H1 (cell line): ENCODE measurements around the gene MORN4. TPM values are rescaled to one million over a fixed set of nuclear protein-coding genes. Genes with fewer than 3 reads are reported as not detected.

Source experiments
- CTCF ChIA-PET: fragments of 300-600 bp; sonication (Branson Sonifier 250); formaldehyde crosslinking; loops from one replicate; lab custom pipeline; 2021; ENCODE audit not compliant: partially characterized antibody; lab: Charles Lee
- POLR2A ChIA-PET: fragments of 300-600 bp; sonication (Branson Sonifier 250); formaldehyde crosslinking; loops from one replicate; lab custom pipeline; 2021; ENCODE audit warnings: inconsistent platforms; ENCODE audit not compliant: partially characterized antibody; lab: Charles Lee
- DNase-seq, 2 experiments: peaks; one replicate each; pipeline versions ENCODE4 v3.0.0 to v3.0.0-alpha.2; 2010 to 2022; ENCODE audit warnings: low spot score in 2 of 2, low read depth in 1 of 2, mixed read lengths in 1 of 2
- FAIRE-seq: peaks from 2 replicates; lab custom pipeline; 2011; peaks lifted over from hg19 to GRCh38; lab: Jason Lieb, UNC
- H2AFZ ChIP-seq: 2 replicates; pipeline ENCODE4 v1.8.1; 2012; ENCODE audit warnings: low read length, inconsistent platforms
- H2AK5ac ChIP-seq: 2 replicates; pipeline ENCODE4 v1.6.1; 2013; ENCODE audit warnings: low read depth, low read length
- H2BK120ac ChIP-seq: replicated peaks from 2 replicates; pipeline ENCODE3; 2013; ENCODE audit warnings: low read depth, low read length, inconsistent platforms
- H2BK12ac ChIP-seq: 2 replicates; pipeline ENCODE4 v1.6.1; 2013; ENCODE audit warnings: low read depth, low read length
- H2BK15ac ChIP-seq: 2 replicates; pipeline ENCODE4 v1.6.1; 2013; ENCODE audit warnings: low read length
- H2BK20ac ChIP-seq: 2 replicates; pipeline ENCODE4 v1.6.1; 2013; ENCODE audit warnings: low read length
- H2BK5ac ChIP-seq: 2 replicates; pipeline ENCODE4 v1.6.1; 2013; ENCODE audit warnings: low read depth, low read length
- H3K14ac ChIP-seq: 2 replicates; pipeline ENCODE4 v1.6.1; 2013; ENCODE audit warnings: inconsistent platforms; ENCODE audit not compliant: insufficient read length
- H3K18ac ChIP-seq: 2 replicates; pipeline ENCODE4 v1.6.1; 2013; ENCODE audit warnings: low read length; ENCODE audit errors: extremely low read depth
- H3K23ac ChIP-seq: 2 replicates; pipeline ENCODE4 v1.6.1; 2013; ENCODE audit warnings: inconsistent platforms; ENCODE audit not compliant: insufficient read length
- H3K23me2 ChIP-seq: 2 replicates; pipeline ENCODE4 v1.6.1; 2013; ENCODE audit warnings: low read depth, low read length
- H3K27ac ChIP-seq: 2 replicates; pipeline ENCODE4 v1.6.1; 2011; ENCODE audit warnings: low read depth, low read length, inconsistent platforms
- H3K27me3 ChIP-seq, 4 experiments: replicated peaks in 1 of 4; 1 replicate in 1 of 4; 2 replicates in 3 of 4; pipeline versions ENCODE4 v1.6.1 to v1.8.1; 2011 to 2013; ENCODE audit warnings: low read length in 3 of 4, mild to moderate bottlenecking in 3 of 4, inconsistent platforms in 2 of 4, mixed read lengths in 2 of 4, moderate library complexity in 1 of 4; ENCODE audit not compliant: control insufficient read depth in 3 of 4, insufficient read depth in 3 of 4; ENCODE audit errors: extremely low read depth in 1 of 4
- H3K36me3 ChIP-seq, 4 experiments: 2 replicates each; pipeline versions ENCODE4 v1.6.1 to v1.8.1; 2011 to 2013; ENCODE audit warnings: mild to moderate bottlenecking in 4 of 4, low read length in 3 of 4, moderate library complexity in 2 of 4, control low read depth in 1 of 4, inconsistent platforms in 1 of 4; ENCODE audit not compliant: insufficient read depth in 4 of 4, control insufficient read depth in 2 of 4
- H3K4ac ChIP-seq: replicated peaks from 2 replicates; pipeline ENCODE3; 2013; ENCODE audit warnings: low read length, low read depth, mixed read lengths, inconsistent platforms; ENCODE audit not compliant: insufficient read length
- H3K4me1 ChIP-seq, 4 experiments: replicated peaks in 1 of 4; 1 replicate in 1 of 4; 2 replicates in 3 of 4; pipeline versions ENCODE4 v1.6.1 to v1.8.1; 2011 to 2013; ENCODE audit warnings: low read length in 3 of 4, inconsistent platforms in 2 of 4, mixed read lengths in 1 of 4; ENCODE audit not compliant: insufficient read depth in 4 of 4, control insufficient read depth in 3 of 4
- H3K4me2 ChIP-seq, 2 experiments: 2 replicates each; pipeline versions ENCODE4 v1.6.1 to v1.8.1; 2011 to 2013; ENCODE audit warnings: low read depth in 2 of 2, low read length in 2 of 2, control low read depth in 1 of 2, inconsistent platforms in 1 of 2, mild to moderate bottlenecking in 1 of 2; ENCODE audit not compliant: insufficient read depth in 1 of 2
- H3K4me3 ChIP-seq, 4 experiments: fragments of 200-600, 300-600 bp in 1 of 4; sonication (generic), shearing (Covaris generic), sonication (Bioruptor Twin) in 1 of 4; 2 replicates each; pipeline versions ENCODE4 v1.5.1 to v1.8.1; 2011 to 2016; ENCODE audit warnings: low read length in 4 of 4, low read depth in 3 of 4, control low read depth in 2 of 4, inconsistent platforms in 2 of 4, mild to moderate bottlenecking in 2 of 4, mixed read lengths in 1 of 4, moderate library complexity in 1 of 4; ENCODE audit not compliant: insufficient read depth in 2 of 4; ENCODE audit errors: extremely low read depth in 1 of 4
- H3K56ac ChIP-seq: replicated peaks from 2 replicates; pipeline ENCODE3; 2013; ENCODE audit warnings: low read depth, mild to moderate bottlenecking, mixed read lengths, low read length, inconsistent platforms; ENCODE audit not compliant: insufficient read length
- H3K79me1 ChIP-seq: 2 replicates; pipeline ENCODE4 v1.6.1; 2013; ENCODE audit warnings: low read depth, low read length, control low read depth
- H3K79me2 ChIP-seq, 2 experiments: 2 replicates each; pipeline versions ENCODE4 v1.6.1 to v1.8.1; 2012 to 2013; ENCODE audit warnings: low read length in 2 of 2, mild to moderate bottlenecking in 2 of 2, inconsistent platforms in 1 of 2; ENCODE audit not compliant: insufficient read depth in 2 of 2, control insufficient read depth in 1 of 2
- H3K9ac ChIP-seq, 4 experiments: replicated peaks in 1 of 4; 1 replicate in 1 of 4; 2 replicates in 3 of 4; pipeline versions ENCODE4 v1.6.1 to v1.8.1; 2011 to 2013; ENCODE audit warnings: low read depth in 3 of 4, low read length in 3 of 4, control low read depth in 2 of 4, mild to moderate bottlenecking in 2 of 4, moderate library complexity in 2 of 4, inconsistent platforms in 1 of 4; ENCODE audit errors: extremely low read depth in 1 of 4
- H3K9me3 ChIP-seq, 2 experiments: 2 replicates each; pipeline versions ENCODE4 v1.6.1 to v1.8.1; 2012 to 2013; ENCODE audit warnings: mild to moderate bottlenecking in 2 of 2, moderate library complexity in 2 of 2, control low read depth in 1 of 2, inconsistent platforms in 1 of 2, low read depth in 1 of 2, low read length in 1 of 2, mixed read lengths in 1 of 2; ENCODE audit not compliant: insufficient read depth in 2 of 2
- H4K20me1 ChIP-seq, 2 experiments: replicated peaks in 1 of 2; 2 replicates each; pipeline versions ENCODE3 to v1.8.1; 2011 to 2013; ENCODE audit warnings: inconsistent platforms in 2 of 2, low read length in 2 of 2, mild to moderate bottlenecking in 1 of 2; ENCODE audit not compliant: insufficient read depth in 2 of 2, control insufficient read depth in 1 of 2
- H4K5ac ChIP-seq: 2 replicates; pipeline ENCODE4 v1.6.1; 2013; ENCODE audit warnings: low read length, low read depth, mixed read lengths, inconsistent platforms; ENCODE audit not compliant: insufficient read length
- H4K8ac ChIP-seq: 2 replicates; pipeline ENCODE4 v1.8.0; 2013; ENCODE audit warnings: mild to moderate bottlenecking, moderate library complexity, low read length, inconsistent platforms; ENCODE audit not compliant: insufficient read depth; ENCODE audit errors: extremely low read depth
- H4K91ac ChIP-seq: replicated peaks from 2 replicates; pipeline ENCODE3; 2013; ENCODE audit warnings: low read length, mixed read lengths, inconsistent platforms; ENCODE audit not compliant: insufficient read length
- CBX8 ChIP-seq: fragments of 300-800, 300-1000 bp; sonication (generic); IDR thresholded peaks from 2 replicates; pipeline ENCODE4 v1.7.1; 2016; ENCODE audit warnings: low read depth, low read length, borderline replicate concordance
- JUND ChIP-seq: IDR thresholded peaks from 2 replicates; pipeline ENCODE4 v1.6.1; 2011; ENCODE audit warnings: mild to moderate bottlenecking, improper control_type of control experiment, low read length
- SRF ChIP-seq: IDR thresholded peaks from 2 replicates; pipeline ENCODE4 v1.6.1; 2011; ENCODE audit warnings: mild to moderate bottlenecking, low read depth, low read length, moderate library complexity
- TEAD4 ChIP-seq: IDR thresholded peaks from 2 replicates; pipeline ENCODE4 v1.6.1; 2012; ENCODE audit warnings: low read depth, low read length, inconsistent platforms, mixed read lengths
- YY1 ChIP-seq: IDR thresholded peaks from 2 replicates; pipeline ENCODE4 v1.6.1; 2011; ENCODE audit warnings: low read depth, mild to moderate bottlenecking, low read length
- WGBS, 2 experiments: shearing (Covaris generic) in 1 of 2; methylation state at CpG; one replicate each; pipeline versions ENCODE4 v1.1.6 to v1.1.7; 2013 to 2015; ENCODE audit warnings: low lambda C conversion rate in 2 of 2, mixed read lengths in 2 of 2, inconsistent platforms in 1 of 2, low coverage in 1 of 2, missing lambda C conversion rate in 1 of 2; ENCODE audit not compliant: insufficient replicate concordance in 2 of 2, insufficient coverage in 1 of 2, insufficient read length in 1 of 2; ENCODE audit errors: extremely low coverage in 1 of 2, missing lambda C conversion rate in 1 of 2; 5-methylcytosine and 5-hydroxymethylcytosine counted together
- polyA plus RNA-seq, 7 experiments: library from polyadenylated mRNA; depleted of rRNA in 3 of 7; stranded (reverse) in 5 of 7; unstranded in 2 of 7; fragments of >200 nt in 5 of 7; fragments of 200-250 nt in 2 of 7; gene quantifications; 1 replicate in 5 of 7; 2 replicates in 1 of 7; 4 replicates in 1 of 7; pipeline versions ENCODE4 v1.2.1 to v1.2.3, GENCODE V29; 2011 to 2013; ENCODE audit warnings: missing spikeins in 2 of 7, mixed read lengths in 2 of 7
- total RNA-seq: library from RNA; stranded (reverse); fragmentation: NEBNext Ultra II Directional; extraction: Animal tissue kit (Norgen Biotek cat#: 25700); gene quantifications from 2 replicates; pipeline ENCODE4 v1.2.1, GENCODE V29; 2021
- TF ChIP-seq, protein P1 (sequence below), 3 experiments: IDR thresholded peaks; 1 replicate in 2 of 3; 2 replicates in 1 of 3; pipeline versions ENCODE4 v1.5.1 to v1.6.1; 2011; ENCODE audit warnings: low read length in 3 of 3, mild to moderate bottlenecking in 3 of 3, inconsistent platforms in 2 of 3, low read depth in 1 of 3, moderate library complexity in 1 of 3; ENCODE audit not compliant: insufficient read depth in 1 of 3; ENCODE audit errors: control extremely low read depth in 1 of 3

The MORN4 gene
- total and polyA plus RNA-seq, 2 of the 8 experiments (the other 6 are each of a cell fraction or from before 2014, with no cell fraction given): 13.6 to 22.0 TPM

GRCh38 chr10:97574374-97575126 lies 58.8 kb downstream of the MORN4 start:
- Histone ChIP-seq H3K36me3 (peaks cover 0 to 7% (median 2%) of the 10 kb centered on the region in 4 experiments; a peak in 4 of 8 replicates), H3K4me1 (peaks cover 2 to 6% (median 4%) of the 10 kb centered on the region in 4 experiments; a peak in 3 of 7 replicates), H2AK5ac (no peak overlapping the region), H2BK20ac (no peak overlapping the region), H3K4me3 (no peak overlapping the region), H2BK5ac (no peak overlapping the region), H3K27ac (no peak overlapping the region), H3K14ac (no peak overlapping the region), H3K79me2 (no peaks in the 10 kb centered on the region), H4K91ac (no peak overlapping the region), H3K56ac (no peak overlapping the region), H3K18ac (no peak overlapping the region), H2BK12ac (no peak overlapping the region), H2BK120ac (no peak overlapping the region), H3K27me3 (no peaks in the 10 kb centered on the region; a peak in 1 of 7 replicates), H4K8ac (no peak overlapping the region), H2AFZ (no peak overlapping the region), H3K23ac (no peak overlapping the region), H4K20me1 (peaks cover 0 to 2% of the 10 kb centered on the region in 2 experiments), H3K23me2 (no peaks in the 10 kb centered on the region), H3K79me1 (no peaks in the 10 kb centered on the region), H2BK15ac (no peak overlapping the region), H3K4me2 (peak overlapping the region; percentile 1 to 15; a peak in 2 of 4 replicates), H3K4ac (no peak overlapping the region), H4K5ac (no peak overlapping the region), H3K9me3 (no peaks in the 10 kb centered on the region), H3K9ac (no peak overlapping the region; a peak in 1 of 7 replicates)
- FAIRE-seq (no peak), DNase-seq (peak in 1 of 2 experiments; percentile 63)
- ChIA-PET POLR2A (interaction anchor here (1.0 to 2.2 kb wide), 2 partner anchors 10 to 66 kb away, joined by 3 to 6 read pairs; partner anchors contain the start of gene HOGA1), CTCF (interaction anchor here (0.7 to 12.9 kb wide), 14 partner anchors 9 to 109 kb away, joined by 3 to 169 read pairs (median 7); partner anchors contain the start of genes C10orf62 and HOGA1)
- no peak for TF ChIP-seq SRF
- peak; percentile 21; the same call in 1 of the 2 replicates for TF ChIP-seq YY1
- TF ChIP-seq, protein P1, sequence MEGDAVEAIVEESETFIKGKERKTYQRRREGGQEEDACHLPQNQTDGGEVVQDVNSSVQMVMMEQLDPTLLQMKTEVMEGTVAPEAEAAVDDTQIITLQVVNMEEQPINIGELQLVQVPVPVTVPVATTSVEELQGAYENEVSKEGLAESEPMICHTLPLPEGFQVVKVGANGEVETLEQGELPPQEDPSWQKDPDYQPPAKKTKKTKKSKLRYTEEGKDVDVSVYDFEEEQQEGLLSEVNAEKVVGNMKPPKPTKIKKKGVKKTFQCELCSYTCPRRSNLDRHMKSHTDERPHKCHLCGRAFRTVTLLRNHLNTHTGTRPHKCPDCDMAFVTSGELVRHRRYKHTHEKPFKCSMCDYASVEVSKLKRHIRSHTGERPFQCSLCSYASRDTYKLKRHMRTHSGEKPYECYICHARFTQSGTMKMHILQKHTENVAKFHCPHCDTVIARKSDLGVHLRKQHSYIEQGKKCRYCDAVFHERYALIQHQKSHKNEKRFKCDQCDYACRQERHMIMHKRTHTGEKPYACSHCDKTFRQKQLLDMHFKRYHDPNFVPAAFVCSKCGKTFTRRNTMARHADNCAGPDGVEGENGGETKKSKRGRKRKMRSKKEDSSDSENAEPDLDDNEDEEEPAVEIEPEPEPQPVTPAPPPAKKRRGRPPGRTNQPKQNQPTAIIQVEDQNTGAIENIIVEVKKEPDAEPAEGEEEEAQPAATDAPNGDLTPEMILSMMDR (IDR thresholded peaks at IDR 0.05; ENCODE audit: control extremely low read depth in 1 of 3, insufficient read depth in 1 of 3, low read depth in 1 of 3, low read length in 3 of 3): no peak
- TF ChIP-seq CBX8: no peak
- peak; percentile 86 for TF ChIP-seq TEAD4
- TF ChIP-seq JUND: peak; percentile 63; the same call in 1 of the 2 replicates
- 90% methylated on average over 4 of the region's 4 CpGs; no CpG with 5 or more reads in 1 of the 2 experiments for WGBS, 2 experiments
